AG04449 (cell line): Measurements from ENCODE around the gene RBL1.
"Not testable (repeated sequence)": the region's sequence is repeated elsewhere in the genome, so short reads cannot be mapped to it uniquely, and the experiment has no call there.

Experiments
- CTCF ChIA-PET: fragments of 350-600 bp; formaldehyde crosslinking; extraction: SDS; loops from one replicate; lab custom pipeline; 2021; ENCODE audit warnings: antibody characterized with exemption; lab: Yijun Ruan, JAX
- POLR2A ChIA-PET: fragments of 400-600, 350-600 bp; formaldehyde crosslinking; extraction: SDS; loops from one replicate; lab custom pipeline; 2020; ENCODE audit warnings: antibody characterized with exemption, inconsistent platforms; lab: Yijun Ruan, JAX
- DNase-seq: peaks from one replicate; pipeline ENCODE4 v3.0.0-alpha.2; 2010; ENCODE audit warnings: low read depth, low spot score
- H3K4me3 ChIP-seq: 2 replicates; pipeline ENCODE4 v1.5.1; 2011; ENCODE audit warnings: low read depth, mild to moderate bottlenecking, control low read depth, low read length
- TF ChIP-seq, protein P1 (sequence below): IDR thresholded peaks from one replicate; pipeline ENCODE4 v1.5.1; 2011; ENCODE audit warnings: mild to moderate bottlenecking, moderate library complexity, low read length, control low read depth, inconsistent platforms; ENCODE audit not compliant: insufficient read depth; ENCODE audit errors: missing control alignments

RBL1 gene

GRCh38 chr20:36969051-36969450, 126.7 kb downstream of the RBL1 start:
- ChIA-PET POLR2A (no interaction called here), CTCF (no interaction called here)
- TF ChIP-seq, protein P1, sequence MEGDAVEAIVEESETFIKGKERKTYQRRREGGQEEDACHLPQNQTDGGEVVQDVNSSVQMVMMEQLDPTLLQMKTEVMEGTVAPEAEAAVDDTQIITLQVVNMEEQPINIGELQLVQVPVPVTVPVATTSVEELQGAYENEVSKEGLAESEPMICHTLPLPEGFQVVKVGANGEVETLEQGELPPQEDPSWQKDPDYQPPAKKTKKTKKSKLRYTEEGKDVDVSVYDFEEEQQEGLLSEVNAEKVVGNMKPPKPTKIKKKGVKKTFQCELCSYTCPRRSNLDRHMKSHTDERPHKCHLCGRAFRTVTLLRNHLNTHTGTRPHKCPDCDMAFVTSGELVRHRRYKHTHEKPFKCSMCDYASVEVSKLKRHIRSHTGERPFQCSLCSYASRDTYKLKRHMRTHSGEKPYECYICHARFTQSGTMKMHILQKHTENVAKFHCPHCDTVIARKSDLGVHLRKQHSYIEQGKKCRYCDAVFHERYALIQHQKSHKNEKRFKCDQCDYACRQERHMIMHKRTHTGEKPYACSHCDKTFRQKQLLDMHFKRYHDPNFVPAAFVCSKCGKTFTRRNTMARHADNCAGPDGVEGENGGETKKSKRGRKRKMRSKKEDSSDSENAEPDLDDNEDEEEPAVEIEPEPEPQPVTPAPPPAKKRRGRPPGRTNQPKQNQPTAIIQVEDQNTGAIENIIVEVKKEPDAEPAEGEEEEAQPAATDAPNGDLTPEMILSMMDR = no peak
- no peak overlapping the region for H3K4me3 ChIP-seq
- DNase-seq = no peak

DNA sequence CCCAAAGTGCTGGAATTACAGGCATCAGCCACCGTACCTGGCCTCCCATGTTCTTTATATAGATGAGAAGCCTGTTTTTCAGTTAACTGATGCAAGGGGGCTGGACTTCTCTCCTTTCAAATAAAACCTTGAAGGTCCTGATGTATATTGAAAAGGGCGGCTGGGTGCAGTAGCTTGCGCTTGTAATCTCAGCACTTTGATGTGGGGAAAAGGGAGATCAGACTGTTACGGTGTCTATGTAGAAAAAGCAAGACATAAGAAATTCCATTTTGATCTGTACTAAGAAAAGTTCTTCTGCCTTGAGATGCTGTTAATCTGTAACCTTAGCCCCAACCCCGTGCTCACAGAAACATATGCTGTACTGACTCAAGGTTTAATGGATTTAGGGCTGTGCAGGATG, 128.2 kb downstream of the RBL1 start:
- no peak overlapping the region for H3K4me3 ChIP-seq
- ChIA-PET CTCF (no interaction called here), POLR2A (no interaction called here)
- DNase-seq = no peak
- TF ChIP-seq, protein P1 = no peak

- DNase-seq, H3K4me3 ChIP-seq, CTCF ChIA-PET, POLR2A ChIA-PET: not testable (repeated sequence)
Observed at GRCh38 chr20:36966965-36967364, 128.8 kb downstream of the RBL1 start.

DNA sequence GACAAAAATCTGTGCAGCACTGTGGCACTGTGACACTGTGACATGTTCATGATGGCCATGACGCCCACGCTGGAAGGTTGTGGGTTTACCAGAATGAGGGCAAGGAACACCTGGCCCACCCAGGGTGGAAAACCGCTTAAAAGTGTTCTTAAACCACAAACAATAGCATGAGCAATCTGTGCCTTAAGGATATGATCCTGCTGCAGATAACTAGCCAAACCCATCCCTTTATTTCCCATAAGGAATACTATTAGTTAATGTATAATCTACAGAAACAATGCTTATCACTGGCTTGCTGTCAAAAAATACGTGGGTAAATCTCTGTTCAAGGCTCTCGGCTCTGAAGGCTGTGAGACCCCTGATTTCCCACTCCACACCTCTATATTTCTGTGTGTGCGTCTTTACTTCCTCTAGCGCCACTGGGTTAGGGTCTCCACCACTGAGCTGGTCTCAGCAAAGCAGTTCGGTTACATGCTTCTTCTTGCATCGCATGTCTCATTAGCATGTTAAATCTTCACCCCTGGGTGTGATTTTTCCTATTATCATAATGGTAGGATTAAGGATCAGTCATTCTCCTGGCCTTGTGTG, 133.3 kb downstream of the RBL1 start:
- H3K4me3 ChIP-seq, DNase-seq, CTCF ChIA-PET, POLR2A ChIA-PET: not testable (repeated sequence)

DNA sequence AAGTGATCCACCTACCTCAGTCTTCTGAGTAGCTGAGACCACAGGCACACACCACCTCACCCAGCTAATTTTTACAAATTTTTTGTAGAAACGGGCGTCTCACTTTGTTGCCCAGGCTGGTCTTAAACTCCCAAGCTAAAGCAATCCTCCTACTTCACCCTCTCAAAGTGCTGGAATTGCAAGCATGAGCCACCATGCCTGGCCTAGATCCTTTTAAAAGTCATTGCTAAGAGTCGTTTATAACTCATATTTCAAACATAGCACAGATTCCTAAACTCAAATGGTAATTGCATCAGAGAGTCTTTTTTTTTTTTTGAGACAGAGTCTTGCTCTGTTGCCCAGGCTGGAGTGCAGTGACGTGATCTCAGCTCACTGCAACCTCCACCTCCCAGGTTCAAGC, 136.6 kb downstream of the RBL1 start:
- CTCF ChIA-PET = no interaction called here
- H3K4me3 ChIP-seq = no peak overlapping the region
- TF ChIP-seq, protein P1 = no peak
- POLR2A ChIA-PET = no interaction called here
- DNase-seq = no peak

DNA sequence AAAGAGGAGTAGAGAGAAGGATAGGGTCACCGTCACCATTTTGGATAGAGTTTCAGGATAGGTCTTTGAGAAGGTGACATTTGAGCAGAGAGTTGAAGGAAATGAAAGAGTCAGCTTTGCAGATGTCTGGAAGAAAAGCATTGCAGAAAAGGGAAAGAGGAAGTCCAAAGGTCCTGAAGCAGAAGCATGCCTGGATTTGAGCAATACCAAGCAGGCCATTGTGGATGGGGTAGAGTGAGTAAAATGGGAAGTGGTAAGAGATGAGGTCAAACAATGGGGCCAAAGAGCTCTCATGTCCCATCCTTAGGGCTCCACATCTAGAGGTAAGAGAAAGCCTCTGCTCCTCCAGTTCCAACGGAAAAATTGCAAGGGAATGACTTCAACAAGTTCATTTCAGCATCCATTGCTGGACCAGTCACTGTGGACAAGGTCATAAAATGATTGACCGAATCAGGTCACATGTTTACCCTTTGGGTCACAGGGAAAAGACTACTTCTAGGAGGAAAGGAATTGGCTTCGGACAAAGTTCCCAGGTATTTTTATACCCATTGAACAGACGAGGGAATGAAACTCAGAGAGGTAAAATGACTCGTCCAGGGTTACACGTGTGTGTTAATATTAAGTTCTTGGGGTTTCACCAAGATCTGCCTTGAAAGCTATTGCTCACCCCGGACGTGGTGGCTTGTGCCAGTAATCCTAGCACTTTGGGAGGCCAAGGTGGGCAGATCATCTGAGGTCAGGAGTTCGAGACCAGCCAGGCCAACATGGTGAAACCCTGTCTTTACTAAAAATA, 137.7 kb downstream of the RBL1 start:
- TF ChIP-seq, protein P1 = no peak
- DNase-seq = no peak
- no peak overlapping the region for H3K4me3 ChIP-seq
- ChIA-PET POLR2A (no interaction called here), CTCF (no interaction called here)

GRCh38 chr20:36956674-36957073, 139.1 kb downstream of the RBL1 start:
- ChIA-PET CTCF (no interaction called here), POLR2A (no interaction called here)
- DNase-seq = no peak
- no peak overlapping the region for H3K4me3 ChIP-seq
- TF ChIP-seq, protein P1 = no peak
